SK-N-MC (cell line): ENCODE results near the gene SKAP2.

Source experiments
- EZH2 ChIP-seq: fragments of 200-600 bp; sonication (generic); IDR thresholded peaks from one replicate; pipeline ENCODE4 v1.6.1; 2017; ENCODE audit warnings: antibody characterized with exemption
- POLR2AphosphoS5 ChIP-seq: IDR thresholded peaks from 2 replicates; pipeline ENCODE4 v1.6.1; 2012; ENCODE audit warnings: mild to moderate bottlenecking, low read depth, low read length, borderline replicate concordance

- no peak for TF ChIP-seq EZH2
- TF ChIP-seq POLR2AphosphoS5, result no peak
These were observed 222.0 kb downstream of the SKAP2 start for GRCh38 chr7:26642416-26642815.
